CD14-positive monocyte (primary cell): Measurements from ENCODE around the gene RCHY1. TPM values are rescaled to one million over a fixed set of nuclear protein-coding genes. Genes with fewer than 3 reads are reported as not detected.
"Not testable (repeated sequence)": the region's sequence is repeated elsewhere in the genome, so short reads cannot be mapped to it uniquely, and the experiment has no call there.

Experiments
- DNase-seq, 3 donors: peaks; one replicate each; pipeline ENCODE4 v3.0.0-alpha.2; 2011 to 2022
- H2AFZ ChIP-seq: 2 replicates; pipeline ENCODE4 v1.6.0; 2012; ENCODE audit warnings: mild to moderate bottlenecking, low read depth, low read length, inconsistent platforms; ENCODE audit not compliant: insufficient read depth, poor library complexity, severe bottlenecking
- H3K27ac ChIP-seq, 2 donors: 1 replicate in 1 of 2; 2 replicates in 1 of 2; pipeline ENCODE4 v1.5.1; 2012 to 2013; ENCODE audit warnings: low read length in 2 of 2, control low read depth in 1 of 2, inconsistent platforms in 1 of 2, low read depth in 1 of 2, mild to moderate bottlenecking in 1 of 2
- H3K27me3 ChIP-seq, 2 donors: one replicate each; pipeline versions ENCODE4 v1.6.0 to v1.6.1; 2011 to 2013; ENCODE audit warnings: low read length in 2 of 2; ENCODE audit not compliant: control insufficient read depth in 2 of 2, insufficient read depth in 2 of 2
- H3K36me3 ChIP-seq, 2 donors: replicated peaks in 1 of 2; 1 replicate in 1 of 2; 2 replicates in 1 of 2; pipeline versions ENCODE4 v1.5.1 to v1.6.1; 2012 to 2013; ENCODE audit warnings: low read length in 2 of 2, control low read depth in 1 of 2, inconsistent platforms in 1 of 2, mild to moderate bottlenecking in 1 of 2; ENCODE audit not compliant: insufficient read depth in 2 of 2, control insufficient read depth in 1 of 2
- H3K4me1 ChIP-seq, 2 donors: 1 replicate in 1 of 2; 2 replicates in 1 of 2; pipeline versions ENCODE4 v1.5.1 to v1.6.1; 2012 to 2013; ENCODE audit warnings: low read length in 2 of 2, control low read depth in 1 of 2, inconsistent platforms in 1 of 2, mild to moderate bottlenecking in 1 of 2, moderate library complexity in 1 of 2; ENCODE audit not compliant: insufficient read depth in 2 of 2, control insufficient read depth in 1 of 2
- H3K4me2 ChIP-seq: replicated peaks from 2 replicates; pipeline ENCODE3; 2012; ENCODE audit warnings: low read length, moderate library complexity, mild to moderate bottlenecking; ENCODE audit not compliant: poor library complexity, severe bottlenecking; ENCODE audit errors: extremely low read depth
- H3K4me3 ChIP-seq, 3 experiments: fragments of 200-600 bp in 1 of 3; sonication (generic) in 1 of 3; replicated peaks in 1 of 3; 1 replicate in 2 of 3; 2 replicates in 1 of 3; pipeline ENCODE4 v1.5.1; 2011 to 2013; ENCODE audit warnings: low read length in 3 of 3, mild to moderate bottlenecking in 3 of 3, control low read depth in 2 of 3, low read depth in 2 of 3, inconsistent platforms in 1 of 3, moderate library complexity in 1 of 3
- H3K79me2 ChIP-seq: 2 replicates; pipeline ENCODE4 v1.6.0; 2012; ENCODE audit warnings: mild to moderate bottlenecking, control low read depth, inconsistent platforms, low read length, moderate library complexity; ENCODE audit not compliant: insufficient read depth
- H3K9ac ChIP-seq: 2 replicates; pipeline ENCODE4 v1.6.0; 2017; ENCODE audit warnings: low read length, mild to moderate bottlenecking; ENCODE audit not compliant: insufficient read depth, poor library complexity, severe bottlenecking
- H3K9me3 ChIP-seq, 2 donors: replicated peaks in 1 of 2; 1 replicate in 1 of 2; 2 replicates in 1 of 2; pipeline versions ENCODE4 v1.5.1 to v1.6.1; 2012 to 2013; ENCODE audit warnings: low read length in 2 of 2, control low read depth in 1 of 2; ENCODE audit not compliant: control insufficient read depth in 1 of 2, insufficient read depth in 1 of 2
- H4K20me1 ChIP-seq: 2 replicates; pipeline ENCODE4 v1.6.0; 2012; ENCODE audit warnings: mild to moderate bottlenecking, low read length, control low read depth, moderate library complexity; ENCODE audit not compliant: insufficient read depth
- H3K27ac Mint-ChIP-seq, 7 donors: one replicate each; pipeline ENCODE4 v1.8.0; 2020; ENCODE audit warnings: mild to moderate bottlenecking in 7 of 7, mixed read lengths in 7 of 7, moderate library complexity in 6 of 7, inconsistent platforms in 2 of 7
- H3K27me3 Mint-ChIP-seq, 3 donors: one replicate each; pipeline ENCODE4 v1.8.0; 2021 to 2022; ENCODE audit warnings: low read depth in 3 of 3, mild to moderate bottlenecking in 3 of 3, mixed read lengths in 3 of 3, moderate library complexity in 3 of 3, inconsistent platforms in 1 of 3
- H3K36me3 Mint-ChIP-seq, 2 donors: one replicate each; pipeline ENCODE4 v1.8.0; 2020; ENCODE audit warnings: mixed read lengths in 2 of 2, inconsistent platforms in 1 of 2, mild to moderate bottlenecking in 1 of 2
- H3K4me1 Mint-ChIP-seq: one replicate; pipeline ENCODE4 v1.8.0; 2020; ENCODE audit warnings: mild to moderate bottlenecking, mixed read lengths
- H3K4me3 Mint-ChIP-seq, 2 donors: one replicate each; pipeline ENCODE4 v1.8.0; 2020; ENCODE audit warnings: mild to moderate bottlenecking in 2 of 2, mixed read lengths in 2 of 2, moderate library complexity in 1 of 2
- H3K9me3 Mint-ChIP-seq, 7 donors: one replicate each; pipeline ENCODE4 v1.8.0; 2020 to 2022; ENCODE audit warnings: mixed read lengths in 7 of 7, mild to moderate bottlenecking in 6 of 7, moderate library complexity in 6 of 7, inconsistent platforms in 2 of 7
- WGBS: methylation state at CpG from one replicate; pipeline ENCODE4 v1.1.5; 2013; ENCODE audit warnings: missing lambda C conversion rate; ENCODE audit not compliant: insufficient coverage; 5-methylcytosine and 5-hydroxymethylcytosine counted together
- intact Hi-C, 2 donors: fragments of 100-400 bp; cut with micrococcal nuclease; formaldehyde crosslinking; loops; one replicate each; pipeline versions ENCODE4 v1.15.0 to v1.15.1; 2023
- polyA plus RNA-seq, 3 donors: library from polyadenylated mRNA; depleted of rRNA in 1 of 3; unstranded in 2 of 3; stranded (reverse) in 1 of 3; fragments of 300-500 nt in 2 of 3; fragments of >200 nt in 1 of 3; fragmentation: Illumina TruSeq in 2 of 3; gene quantifications; 1 replicate in 2 of 3; 2 replicates in 1 of 3; pipeline ENCODE4 v1.2.3, GENCODE V29; 2012 to 2021
- TF ChIP-seq, protein P1 (sequence below): fragments of 200-600 bp; IDR thresholded peaks from one replicate; pipeline ENCODE4 v1.8.0; 2022; ENCODE audit warnings: antibody characterized with exemption, mild to moderate bottlenecking

Gene RCHY1
- polyA plus RNA-seq, 3 donors = 22.5 to 44.1 (median 23.0) TPM

GRCh38 chr4:75542824-75543223 is 28.6 kb upstream of the RCHY1 start:
- H3K36me3 ChIP-seq = peaks cover 6 to 12% of the 10 kb centered on the region in 2 donors
- peaks cover 2% of the 10 kb centered on the region for H3K4me1 Mint-ChIP-seq

DNA sequence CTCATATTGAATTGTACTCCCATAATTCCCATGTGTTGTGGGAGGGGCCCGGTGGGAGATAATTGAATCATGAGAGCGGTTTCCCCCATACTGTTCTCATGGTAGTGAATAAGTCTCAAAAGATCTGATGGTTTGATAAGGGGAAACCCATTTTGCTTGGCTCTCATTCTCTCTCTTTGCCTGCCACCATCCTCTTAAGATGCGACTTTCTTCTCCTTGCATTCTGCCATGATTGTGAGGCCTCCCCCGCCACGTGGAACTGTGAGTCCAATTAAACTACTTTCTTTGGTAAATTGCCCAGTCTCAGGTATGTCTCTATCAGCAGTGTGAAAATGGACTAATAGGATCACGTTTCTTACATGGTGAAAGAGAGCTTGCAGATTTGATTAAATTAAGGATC is 23.1 kb upstream of the RCHY1 start:
- H3K27ac ChIP-seq, H3K4me1 Mint-ChIP-seq, H3K4me1 ChIP-seq, H4K20me1 ChIP-seq, H3K27ac Mint-ChIP-seq, H3K4me3 Mint-ChIP-seq, DNase-seq, H3K4me3 ChIP-seq, H3K9ac ChIP-seq, H2AFZ ChIP-seq, H3K27me3 Mint-ChIP-seq, H3K27me3 ChIP-seq, H3K4me2 ChIP-seq, intact Hi-C loops, H3K79me2 ChIP-seq: not testable (repeated sequence)
- H3K36me3 Mint-ChIP-seq = peaks cover 17 to 24% of the 10 kb centered on the region in 2 donors
- peaks cover 12 to 21% of the 10 kb centered on the region in 2 donors for H3K9me3 ChIP-seq
- H3K9me3 Mint-ChIP-seq = peaks cover 14 to 29% (median 24%) of the 10 kb centered on the region in 7 donors
- H3K36me3 ChIP-seq = peaks cover 5 to 12% of the 10 kb centered on the region in 2 donors
- 100% methylated on average over 1 of the region's 6 CpGs for WGBS

More at GRCh38 chr4:75542824-75543223, 28.6 kb upstream of the RCHY1 start:
- no peak overlapping the region for H3K9ac ChIP-seq
- H4K20me1 ChIP-seq = no peaks in the 10 kb centered on the region
- Mint-ChIP-seq H3K9me3 (peaks cover 0 to 3% (median 0%) of the 10 kb centered on the region in 7 donors), H3K4me3 (no peak overlapping the region), H3K36me3 (peaks cover 2 to 19% of the 10 kb centered on the region in 2 donors), H3K27ac (no peak overlapping the region), H3K27me3 (no peaks in the 10 kb centered on the region)
- H3K4me1 ChIP-seq = peaks cover 1% of the 10 kb centered on the region in 2 donors
- no peaks in the 10 kb centered on the region for H3K27me3 ChIP-seq
- H3K9me3 ChIP-seq = no peaks in the 10 kb centered on the region
- TF ChIP-seq, protein P1, sequence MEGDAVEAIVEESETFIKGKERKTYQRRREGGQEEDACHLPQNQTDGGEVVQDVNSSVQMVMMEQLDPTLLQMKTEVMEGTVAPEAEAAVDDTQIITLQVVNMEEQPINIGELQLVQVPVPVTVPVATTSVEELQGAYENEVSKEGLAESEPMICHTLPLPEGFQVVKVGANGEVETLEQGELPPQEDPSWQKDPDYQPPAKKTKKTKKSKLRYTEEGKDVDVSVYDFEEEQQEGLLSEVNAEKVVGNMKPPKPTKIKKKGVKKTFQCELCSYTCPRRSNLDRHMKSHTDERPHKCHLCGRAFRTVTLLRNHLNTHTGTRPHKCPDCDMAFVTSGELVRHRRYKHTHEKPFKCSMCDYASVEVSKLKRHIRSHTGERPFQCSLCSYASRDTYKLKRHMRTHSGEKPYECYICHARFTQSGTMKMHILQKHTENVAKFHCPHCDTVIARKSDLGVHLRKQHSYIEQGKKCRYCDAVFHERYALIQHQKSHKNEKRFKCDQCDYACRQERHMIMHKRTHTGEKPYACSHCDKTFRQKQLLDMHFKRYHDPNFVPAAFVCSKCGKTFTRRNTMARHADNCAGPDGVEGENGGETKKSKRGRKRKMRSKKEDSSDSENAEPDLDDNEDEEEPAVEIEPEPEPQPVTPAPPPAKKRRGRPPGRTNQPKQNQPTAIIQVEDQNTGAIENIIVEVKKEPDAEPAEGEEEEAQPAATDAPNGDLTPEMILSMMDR = no peak
- H3K79me2 ChIP-seq = no peaks in the 10 kb centered on the region
- no peak overlapping the region for H3K27ac ChIP-seq
- intact Hi-C loops = no loop called here
- H2AFZ ChIP-seq = no peak overlapping the region
- no peak overlapping the region for H3K4me3 ChIP-seq
- no peak for DNase-seq
- no peak overlapping the region for H3K4me2 ChIP-seq

GRCh38 chr4:75533926-75534325 is 19.7 kb upstream of the RCHY1 start:
- peaks cover 28 to 45% of the 10 kb centered on the region in 2 donors for H3K36me3 ChIP-seq
- H2AFZ ChIP-seq, H3K4me1 Mint-ChIP-seq, H3K27me3 Mint-ChIP-seq, H3K27ac ChIP-seq, intact Hi-C loops, H3K27me3 ChIP-seq, H3K27ac Mint-ChIP-seq, H3K4me1 ChIP-seq, H3K4me3 ChIP-seq, H3K9ac ChIP-seq, H3K79me2 ChIP-seq, DNase-seq, H3K4me3 Mint-ChIP-seq, H4K20me1 ChIP-seq, H3K4me2 ChIP-seq: not testable (repeated sequence)
- peaks cover 26 to 41% (median 34%) of the 10 kb centered on the region in 7 donors for H3K9me3 Mint-ChIP-seq
- H3K9me3 ChIP-seq = peaks cover 12 to 30% of the 10 kb centered on the region in 2 donors
- peaks cover 44 to 48% of the 10 kb centered on the region in 2 donors for H3K36me3 Mint-ChIP-seq

- H3K27me3 ChIP-seq, H4K20me1 ChIP-seq, H3K4me1 Mint-ChIP-seq, H3K27ac ChIP-seq, H3K27me3 Mint-ChIP-seq, H3K4me2 ChIP-seq, DNase-seq, H3K4me3 ChIP-seq, H3K4me3 Mint-ChIP-seq, H3K9ac ChIP-seq, intact Hi-C loops, H3K79me2 ChIP-seq, H3K4me1 ChIP-seq, H3K27ac Mint-ChIP-seq, H2AFZ ChIP-seq: not testable (repeated sequence)
- WGBS = 100% methylated on average over 2 of the region's 4 CpGs
- peaks cover 44 to 53% of the 10 kb centered on the region in 2 donors for H3K36me3 Mint-ChIP-seq
- H3K36me3 ChIP-seq = peaks cover 30 to 50% of the 10 kb centered on the region in 2 donors
- H3K9me3 ChIP-seq = peaks cover 12 to 30% of the 10 kb centered on the region in 2 donors
- H3K9me3 Mint-ChIP-seq = peaks cover 26 to 41% (median 34%) of the 10 kb centered on the region in 7 donors
These were observed 19.2 kb upstream of the RCHY1 start for GRCh38 chr4:75533339-75533887.
